ENCODE data around the gene TUT1.
"Not testable (repeated sequence)": the region's sequence is repeated elsewhere in the genome, so short reads cannot be mapped to it uniquely, and the experiment has no call there.

TUT1 gene, protein sequence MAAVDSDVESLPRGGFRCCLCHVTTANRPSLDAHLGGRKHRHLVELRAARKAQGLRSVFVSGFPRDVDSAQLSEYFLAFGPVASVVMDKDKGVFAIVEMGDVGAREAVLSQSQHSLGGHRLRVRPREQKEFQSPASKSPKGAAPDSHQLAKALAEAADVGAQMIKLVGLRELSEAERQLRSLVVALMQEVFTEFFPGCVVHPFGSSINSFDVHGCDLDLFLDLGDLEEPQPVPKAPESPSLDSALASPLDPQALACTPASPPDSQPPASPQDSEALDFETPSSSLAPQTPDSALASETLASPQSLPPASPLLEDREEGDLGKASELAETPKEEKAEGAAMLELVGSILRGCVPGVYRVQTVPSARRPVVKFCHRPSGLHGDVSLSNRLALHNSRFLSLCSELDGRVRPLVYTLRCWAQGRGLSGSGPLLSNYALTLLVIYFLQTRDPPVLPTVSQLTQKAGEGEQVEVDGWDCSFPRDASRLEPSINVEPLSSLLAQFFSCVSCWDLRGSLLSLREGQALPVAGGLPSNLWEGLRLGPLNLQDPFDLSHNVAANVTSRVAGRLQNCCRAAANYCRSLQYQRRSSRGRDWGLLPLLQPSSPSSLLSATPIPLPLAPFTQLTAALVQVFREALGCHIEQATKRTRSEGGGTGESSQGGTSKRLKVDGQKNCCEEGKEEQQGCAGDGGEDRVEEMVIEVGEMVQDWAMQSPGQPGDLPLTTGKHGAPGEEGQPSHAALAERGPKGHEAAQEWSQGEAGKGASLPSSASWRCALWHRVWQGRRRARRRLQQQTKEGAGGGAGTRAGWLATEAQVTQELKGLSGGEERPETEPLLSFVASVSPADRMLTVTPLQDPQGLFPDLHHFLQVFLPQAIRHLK
- 1.6 to 6.7 (median 3.5) reads per million in 17 experiments for total RNA-seq

- DNase-seq, result peak; percentile 98 to 99 (median 98)
These were observed at the start of gene TUT1 for GRCh38 chr11:62591448-62592145. TSS of gene TUT1 (minus strand) at chr11:62591523. CDS start at chr11:62591485, 38 bp downstream.

- DNase-seq, result no peak
These were observed 41.2 kb upstream of the TUT1 start for GRCh38 chr11:62632492-62632891.

GRCh38 chr11:62627713-62628112 is 36.4 kb upstream of the TUT1 start:
- peak in 1 of 4 experiments; percentile 27 for DNase-seq

DNA sequence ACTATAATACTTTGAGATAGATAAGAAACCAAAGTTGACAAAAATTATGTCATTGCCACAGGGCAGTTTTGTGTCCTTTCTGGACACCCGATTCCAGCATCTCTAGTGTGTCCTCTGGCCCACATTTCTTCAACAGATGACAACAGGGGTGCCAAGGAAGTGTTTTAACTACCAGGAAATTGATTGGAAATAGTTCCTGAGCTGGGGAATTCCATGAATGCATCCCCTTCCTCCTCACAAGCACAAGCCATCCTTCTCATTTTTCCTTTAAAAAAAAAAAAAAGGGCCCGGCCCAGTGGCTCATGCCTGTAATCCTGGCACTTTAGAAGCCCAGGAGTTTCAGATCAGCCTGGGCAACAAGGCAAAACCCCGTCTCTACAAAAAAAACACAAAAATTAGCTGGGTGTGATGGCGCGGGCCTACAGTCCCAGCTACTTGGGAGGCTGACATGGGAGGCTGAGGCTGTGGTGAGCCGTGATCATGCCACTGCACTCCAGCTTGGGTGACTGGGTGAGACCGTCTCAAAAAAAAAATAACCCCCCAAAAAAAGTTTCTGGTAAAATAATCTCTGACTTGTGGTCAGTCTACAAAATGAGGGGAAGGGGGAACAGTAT is 31.3 kb upstream of the TUT1 start:
- no peak for DNase-seq

DNA sequence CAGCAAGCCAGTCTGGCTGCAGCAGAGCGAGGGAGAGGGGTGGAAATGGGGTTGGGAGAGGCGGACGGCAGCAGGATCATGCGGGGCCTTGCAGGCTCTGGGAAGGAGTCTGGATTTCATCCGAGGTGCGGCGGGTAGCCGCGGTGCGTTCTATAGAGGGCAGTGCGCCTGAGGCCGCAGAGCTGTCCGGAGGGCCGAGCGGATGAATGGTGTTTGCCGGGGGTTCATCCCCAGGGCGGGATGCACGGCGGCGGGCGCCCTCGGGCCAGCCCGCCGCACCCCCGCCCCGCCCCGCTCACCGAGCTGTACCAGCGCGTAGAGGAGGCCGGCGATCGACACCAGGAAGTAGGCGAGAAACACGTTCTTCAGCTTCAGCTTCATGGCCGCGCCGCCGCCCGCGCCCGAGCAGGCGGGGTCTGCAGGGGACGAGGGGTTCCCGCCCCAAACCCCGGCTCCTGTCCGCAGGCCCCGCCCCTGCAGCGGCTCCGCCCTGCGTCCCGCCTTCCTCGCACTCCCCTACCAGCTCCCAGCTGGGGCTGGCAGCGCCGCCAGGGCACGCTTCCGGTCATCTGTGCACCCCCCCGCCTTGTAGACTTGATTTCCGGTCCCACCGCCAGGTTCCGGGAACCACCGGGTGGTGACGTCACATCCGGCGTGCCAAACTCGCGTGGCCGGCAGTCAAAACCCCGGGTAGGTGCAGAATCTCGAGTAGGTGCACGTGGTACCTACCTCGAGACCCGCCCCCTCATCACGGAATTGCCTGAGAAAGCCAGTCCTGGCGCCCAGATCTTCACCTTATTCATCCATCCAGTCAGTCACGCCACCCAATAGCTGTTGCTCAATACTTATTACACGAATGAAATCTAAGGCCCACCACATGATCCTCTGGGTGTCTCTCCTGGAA is 30.5 kb upstream of the TUT1 start, which contains the start of gene B3GAT3:
Gene B3GAT3, minus strand, starts transcription at position 420 of the 904 bp plus-strand sequence. Its CDS starts 39 bp downstream, at position 381.
- DNase-seq, result peak; percentile 99

GRCh38 chr11:62621027-62621566 is 29.8 kb upstream of the TUT1 start:
- no peak for DNase-seq

GRCh38 chr11:62616957-62617356 is 25.6 kb upstream of the TUT1 start:
- not testable (repeated sequence) for DNase-seq

- DNase-seq, result no peak
These were observed 24.2 kb upstream of the TUT1 start for GRCh38 chr11:62615521-62615920.

DNA sequence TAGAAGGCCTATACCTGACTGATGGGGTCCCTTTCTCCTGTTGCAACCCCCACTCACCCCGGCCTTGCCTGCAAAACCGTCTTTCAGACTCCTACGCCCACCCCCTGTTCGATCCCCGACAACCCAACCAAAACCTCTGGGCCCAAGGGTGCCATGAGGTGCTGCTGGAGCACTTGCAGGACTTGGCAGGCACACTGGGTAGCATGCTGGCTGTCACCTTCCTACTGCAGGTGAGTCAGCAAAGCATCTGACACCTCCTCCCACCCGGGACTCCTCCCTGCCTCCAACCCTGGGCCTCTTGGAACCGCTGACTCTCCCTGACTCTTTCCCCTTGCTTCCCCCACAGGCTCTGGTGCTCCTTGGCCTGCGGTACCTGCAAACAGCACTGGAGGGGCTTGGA is 23.0 kb upstream of the TUT1 start:
- peak in 1 of 4 experiments; percentile 33 for DNase-seq

- no peak for DNase-seq
These were observed 22.0 kb upstream of the TUT1 start for GRCh38 chr11:62613291-62613778.

GRCh38 chr11:62612366-62613290 is 21.3 kb upstream of the TUT1 start, which contains the start of the genes EML3 and ROM1:
TSS of gene EML3 (minus strand) at chr11:62612775. CDS start at chr11:62612457, 318 bp downstream.
TSS of gene ROM1 (plus strand) at chr11:62613257. CDS start at chr11:62613282, 25 bp downstream.
- peak; percentile 80 to 93 (median 88) for DNase-seq

GRCh38 chr11:62611705-62612365 is 20.5 kb upstream of the TUT1 start:
- DNase-seq, result peak; percentile 13 to 60 (median 46)

DNA sequence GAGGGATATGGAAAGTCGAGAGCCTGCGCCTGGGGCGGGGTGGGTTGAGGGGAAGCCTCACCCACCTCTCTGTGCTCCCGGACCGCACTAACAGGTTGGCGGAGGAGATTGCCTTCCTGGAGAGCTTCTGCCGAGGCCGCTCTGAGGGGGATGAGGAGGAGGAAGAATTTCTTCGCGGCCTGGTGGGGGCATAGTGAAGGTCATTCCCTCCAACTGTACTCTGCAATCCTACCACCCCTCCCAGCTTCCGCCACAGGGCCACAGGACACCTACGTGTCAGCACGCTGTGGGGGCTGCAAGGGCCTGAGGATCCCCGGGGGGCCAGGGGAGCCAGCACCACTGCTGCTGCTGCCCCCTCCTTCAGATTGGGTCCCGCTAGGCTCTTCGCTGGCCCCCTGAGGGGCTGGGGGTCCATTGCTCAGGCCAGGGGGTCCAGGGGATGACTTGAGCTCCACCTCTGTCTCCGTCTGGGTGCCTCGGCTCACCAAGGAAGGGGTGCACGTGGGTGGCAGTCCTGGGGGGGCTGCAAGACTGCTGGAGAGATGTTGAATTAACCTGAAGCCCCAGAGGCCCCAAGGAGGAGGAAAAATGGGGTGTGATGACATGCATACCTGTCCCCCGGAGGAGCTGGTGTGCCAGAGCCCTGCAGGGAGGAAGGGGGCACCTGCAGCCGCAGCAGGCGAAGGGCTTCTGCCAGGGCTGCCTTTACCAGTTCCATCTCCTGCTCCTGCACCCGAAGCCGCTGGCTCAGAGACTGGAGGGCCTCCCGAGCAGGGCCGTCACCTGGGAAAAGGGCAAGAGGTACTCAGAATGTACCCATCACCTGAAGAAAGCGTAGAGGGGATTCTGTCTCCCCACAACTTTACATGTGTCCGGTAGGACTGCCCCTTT is 19.7 kb upstream of the TUT1 start:
- no peak for DNase-seq

DNA sequence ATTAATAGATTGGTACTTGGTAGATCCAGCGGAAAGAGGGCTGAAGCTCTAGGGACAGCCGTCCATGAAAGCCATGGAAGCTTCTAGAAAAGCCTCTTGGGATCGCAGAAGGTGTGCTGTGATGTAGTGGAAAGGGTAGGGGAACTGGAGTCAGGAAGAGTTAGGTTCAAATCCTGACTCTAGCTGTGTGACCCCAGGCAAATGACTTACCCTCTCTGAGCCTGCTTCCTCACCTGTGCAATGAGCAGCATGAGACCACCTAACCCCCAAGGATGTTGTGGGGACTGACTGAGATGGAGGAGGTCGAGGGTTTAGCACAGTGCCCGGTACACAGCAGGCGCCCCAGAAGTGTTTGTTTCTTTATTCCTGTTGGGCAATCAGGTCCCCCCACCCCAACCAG is 19.1 kb upstream of the TUT1 start:
- DNase-seq, result no peak

DNA sequence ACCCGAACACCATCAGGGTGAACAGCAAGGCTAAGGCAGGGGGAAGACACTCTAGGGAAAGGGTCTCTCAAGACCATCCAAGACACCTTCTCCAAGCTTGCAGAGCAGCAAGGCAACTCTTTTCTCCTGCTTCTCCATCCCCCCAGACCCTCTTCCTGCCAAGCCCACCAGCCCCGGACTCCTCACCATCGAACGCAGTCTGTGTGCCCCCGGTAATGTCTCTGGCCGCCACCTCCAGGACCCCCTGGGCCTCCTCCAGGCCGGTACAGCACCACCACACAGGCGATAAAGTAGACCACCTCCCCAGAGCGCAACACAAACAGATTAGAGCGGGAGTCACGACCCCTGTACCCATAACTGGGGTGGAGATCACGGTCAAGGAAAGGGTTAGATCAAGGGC is 17.5 kb upstream of the TUT1 start:
- DNase-seq, result no peak

GRCh38 chr11:62607714-62608113 is 16.4 kb upstream of the TUT1 start:
- peak; percentile 68 to 71 (median 69) for DNase-seq

DNA sequence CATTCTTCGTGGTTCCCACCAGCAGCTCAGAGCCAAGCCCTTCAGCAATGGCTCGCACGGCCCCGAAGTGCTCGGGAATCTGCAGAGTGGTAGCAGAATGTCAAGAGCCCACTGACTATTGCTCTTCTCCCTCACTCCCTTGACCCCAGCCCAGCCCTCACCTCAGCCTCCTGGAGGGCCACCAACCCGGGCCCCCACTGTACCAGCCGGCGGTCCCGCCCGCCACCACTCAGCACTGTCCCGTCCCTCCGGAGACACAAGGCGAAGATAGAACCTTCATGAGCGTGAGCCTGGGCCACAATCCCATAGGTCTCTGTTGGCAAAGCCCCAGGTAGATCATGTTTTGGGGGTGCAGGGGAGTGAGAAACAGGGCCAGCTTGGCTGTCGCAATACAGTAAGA is 14.6 kb upstream of the TUT1 start:
- no peak for DNase-seq

GRCh38 chr11:62605467-62605866 is 14.1 kb upstream of the TUT1 start:
- DNase-seq, result no peak
